C4-2B (cell line): ENCODE measurements around the gene RIMBP2.

Experiments used
- CTCF ChIP-seq: fragments of 450-650 bp; conservative IDR thresholded peaks from 2 replicates; pipeline ENCODE4 v1.5.1; 2017; ENCODE audit warnings: mild to moderate bottlenecking
- ZFX ChIP-seq: fragments of 450-650 bp; IDR thresholded peaks from 2 replicates; pipeline ENCODE4 v1.6.1; 2017

GRCh38 chr12:130588696-130589539, 127.2 kb downstream of the RIMBP2 start:
- TF ChIP-seq CTCF: no peak
- TF ChIP-seq ZFX: no peak
